ENCODE measurements around the gene TBC1D24.

Gene TBC1D24

DNA sequence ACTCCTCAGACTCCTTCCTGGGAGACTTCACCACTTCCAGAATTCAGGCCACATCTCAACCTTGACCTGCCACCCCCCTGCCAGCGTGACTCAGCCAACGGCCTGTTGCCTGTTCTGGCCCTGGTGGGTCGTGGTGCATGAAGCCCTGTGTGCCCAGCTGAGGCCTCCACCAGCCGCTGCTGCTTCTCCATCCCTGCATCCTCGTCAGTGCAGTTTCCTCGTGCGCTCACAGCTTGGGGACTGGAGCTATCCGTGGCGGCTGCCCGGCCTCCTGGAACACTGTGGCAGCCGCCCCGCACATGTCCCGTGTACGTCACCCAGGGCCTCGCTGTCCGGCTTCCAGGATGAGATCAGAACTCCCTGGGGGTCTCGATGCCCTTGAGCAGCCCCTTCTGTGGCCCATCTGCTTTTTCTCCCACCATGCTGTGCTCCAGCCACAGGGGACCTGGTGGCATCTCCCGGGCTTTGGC lies 23.0 kb upstream of the TBC1D24 start:
- no peak for DNase-seq (ENCODE audit: extremely low read depth, low read depth)
- TF ChIP-seq, protein P1, sequence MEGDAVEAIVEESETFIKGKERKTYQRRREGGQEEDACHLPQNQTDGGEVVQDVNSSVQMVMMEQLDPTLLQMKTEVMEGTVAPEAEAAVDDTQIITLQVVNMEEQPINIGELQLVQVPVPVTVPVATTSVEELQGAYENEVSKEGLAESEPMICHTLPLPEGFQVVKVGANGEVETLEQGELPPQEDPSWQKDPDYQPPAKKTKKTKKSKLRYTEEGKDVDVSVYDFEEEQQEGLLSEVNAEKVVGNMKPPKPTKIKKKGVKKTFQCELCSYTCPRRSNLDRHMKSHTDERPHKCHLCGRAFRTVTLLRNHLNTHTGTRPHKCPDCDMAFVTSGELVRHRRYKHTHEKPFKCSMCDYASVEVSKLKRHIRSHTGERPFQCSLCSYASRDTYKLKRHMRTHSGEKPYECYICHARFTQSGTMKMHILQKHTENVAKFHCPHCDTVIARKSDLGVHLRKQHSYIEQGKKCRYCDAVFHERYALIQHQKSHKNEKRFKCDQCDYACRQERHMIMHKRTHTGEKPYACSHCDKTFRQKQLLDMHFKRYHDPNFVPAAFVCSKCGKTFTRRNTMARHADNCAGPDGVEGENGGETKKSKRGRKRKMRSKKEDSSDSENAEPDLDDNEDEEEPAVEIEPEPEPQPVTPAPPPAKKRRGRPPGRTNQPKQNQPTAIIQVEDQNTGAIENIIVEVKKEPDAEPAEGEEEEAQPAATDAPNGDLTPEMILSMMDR (IDR thresholded peaks at IDR 0.05; ENCODE audit: low read depth, low read length) = no peak

DNA sequence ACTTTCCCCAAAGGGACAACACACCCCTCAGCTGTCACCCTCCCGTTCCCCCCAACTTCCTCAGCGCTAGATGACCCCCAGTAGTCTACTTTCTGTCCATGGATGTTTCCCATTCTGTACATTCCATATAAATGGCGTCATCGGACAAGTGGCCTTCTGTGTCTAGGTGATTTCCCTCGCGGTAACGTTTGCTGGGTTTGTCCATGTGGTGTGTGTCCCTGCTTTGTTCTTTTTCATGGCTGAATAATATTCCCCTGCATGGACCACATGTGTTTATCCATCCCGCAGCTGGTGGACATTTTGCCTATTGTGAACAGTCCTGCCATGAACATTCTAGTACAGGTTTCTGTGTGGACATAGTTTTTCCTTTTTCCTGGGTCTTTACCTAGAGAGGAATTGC lies 22.3 kb upstream of the TBC1D24 start:
- TF ChIP-seq, protein P1 (IDR thresholded peaks at IDR 0.05; ENCODE audit: low read depth, low read length) = no peak
- no peak for DNase-seq (ENCODE audit: extremely low read depth, low read depth)

DNA sequence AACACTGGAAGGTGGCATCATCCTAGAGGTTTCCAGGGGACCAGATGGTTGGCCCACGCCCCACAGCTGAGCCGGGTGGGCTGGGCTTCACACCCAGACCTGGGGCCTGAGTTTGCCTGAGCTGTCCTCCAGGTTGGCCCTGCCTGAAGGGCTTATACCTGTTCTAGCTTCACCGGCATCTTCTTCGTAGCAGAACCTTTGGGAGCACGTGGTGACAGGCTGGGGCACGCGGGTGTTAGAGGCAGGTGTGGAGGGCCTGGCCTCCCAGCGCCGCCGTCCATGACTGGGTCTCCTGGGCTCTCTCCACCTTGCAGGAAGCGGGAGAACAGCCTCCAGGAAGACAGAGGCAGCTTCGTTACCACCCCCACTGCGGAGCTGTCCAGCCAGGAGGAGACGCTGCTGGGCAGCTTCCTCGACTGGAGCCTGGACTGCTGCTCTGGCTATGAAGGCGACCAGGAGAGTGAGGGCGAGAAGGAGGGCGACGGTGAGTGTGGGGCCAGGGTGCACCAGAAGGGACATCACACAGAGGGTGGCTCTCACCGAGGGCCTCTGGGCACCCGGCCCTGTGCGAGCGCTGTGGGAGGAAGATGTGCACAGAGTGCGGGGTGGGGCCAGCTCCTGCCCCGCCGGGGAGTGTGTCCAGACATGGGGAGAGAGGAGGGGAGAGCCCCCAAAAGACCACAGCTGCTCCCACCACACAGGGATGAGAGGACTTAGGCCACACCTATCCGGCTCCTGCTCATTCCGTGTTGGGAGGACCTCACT lies 19.7 kb upstream of the TBC1D24 start:
- TF ChIP-seq, protein P1 (IDR thresholded peaks at IDR 0.05; ENCODE audit: low read depth, low read length) = no peak
- no peak for DNase-seq (ENCODE audit: extremely low read depth, low read depth)

DNA sequence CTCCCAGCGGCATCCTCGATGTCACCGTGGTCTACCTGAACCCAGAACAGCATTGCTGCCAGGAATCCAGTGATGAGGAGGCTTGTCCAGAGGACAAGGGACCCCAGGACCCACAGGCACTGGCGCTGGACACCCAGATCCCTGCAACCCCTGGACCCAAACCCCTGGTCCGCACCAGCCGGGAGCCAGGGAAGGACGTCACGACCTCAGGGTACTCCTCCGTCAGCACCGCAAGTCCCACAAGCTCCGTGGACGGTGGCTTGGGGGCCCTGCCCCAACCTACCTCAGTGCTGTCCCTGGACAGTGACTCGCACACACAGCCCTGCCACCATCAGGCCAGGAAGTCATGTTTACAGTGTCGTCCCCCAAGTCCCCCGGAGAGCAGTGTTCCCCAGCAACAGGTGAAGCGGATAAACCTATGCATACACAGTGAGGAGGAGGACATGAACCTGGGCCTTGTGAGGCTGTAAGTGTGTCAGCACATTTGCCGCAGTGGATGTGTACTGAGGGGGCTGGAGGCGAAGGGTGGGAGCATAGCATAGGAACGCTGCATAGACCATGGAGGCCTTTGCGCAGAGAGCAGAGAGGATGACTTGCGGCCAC lies 18.3 kb upstream of the TBC1D24 start:
- no peak for DNase-seq (ENCODE audit: extremely low read depth, low read depth)
- TF ChIP-seq, protein P1 (IDR thresholded peaks at IDR 0.05; ENCODE audit: low read depth, low read length) = no peak

DNA sequence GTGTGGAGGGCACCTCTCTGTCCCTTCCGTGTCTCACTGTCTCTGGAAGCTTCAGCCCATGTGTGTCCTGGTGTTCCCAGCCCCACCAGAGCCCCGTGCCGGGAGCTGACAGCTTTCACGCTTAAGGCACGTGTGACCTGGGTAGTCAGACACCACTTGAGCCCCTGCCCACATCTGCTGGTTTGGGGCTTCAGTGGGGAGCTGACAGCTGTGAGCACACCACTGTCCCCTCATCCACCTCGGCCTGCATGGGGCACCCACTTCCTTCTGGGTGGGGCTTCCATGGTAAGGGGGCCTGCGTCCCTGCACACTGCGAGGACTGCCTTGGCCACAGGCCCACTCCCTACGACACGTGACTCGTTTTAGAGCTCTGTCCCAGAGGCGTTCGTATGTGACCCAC lies 17.7 kb upstream of the TBC1D24 start:
- no peak for DNase-seq (ENCODE audit: extremely low read depth, low read depth)
- TF ChIP-seq, protein P1 (IDR thresholded peaks at IDR 0.05; ENCODE audit: low read depth, low read length) = no peak

DNA sequence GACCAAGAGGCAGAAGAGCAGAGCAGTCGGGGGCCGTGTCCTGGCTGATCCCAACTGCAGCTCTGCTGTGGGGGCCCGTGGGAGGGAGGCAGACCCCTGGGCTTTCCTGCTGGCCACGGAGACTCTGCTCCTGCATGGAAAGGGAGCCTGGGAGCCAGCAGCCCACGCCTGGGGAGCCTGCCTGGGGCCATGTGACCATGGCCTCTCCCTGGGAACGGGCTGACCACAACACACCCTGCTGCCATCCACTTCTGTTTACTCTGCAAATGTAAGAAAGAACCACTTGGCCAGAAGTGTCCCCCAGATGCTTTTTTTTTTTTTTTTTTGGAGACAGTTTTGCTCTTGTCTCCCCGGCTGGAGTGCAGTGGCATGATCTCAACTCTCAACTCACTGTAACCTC lies 17.0 kb upstream of the TBC1D24 start:
- no peak for DNase-seq (ENCODE audit: extremely low read depth, low read depth)

More for the DNA sequence above, 17.0 kb upstream of the TBC1D24 start:
- TF ChIP-seq, protein P1 (IDR thresholded peaks at IDR 0.05; ENCODE audit: low read depth, low read length) = no peak
